ENCODE measurements around the gene ZNF367. TPM values are rescaled to one million over a fixed set of nuclear protein-coding genes. Genes with fewer than 3 reads are reported as not detected.

ZNF367 gene
- total and polyA plus RNA-seq, 2 donors (not counting 1 experiment from before 2014, with no cell fraction given): 0.66 to 2.2 TPM

- peak overlapping the region; percentile 96 for H3K4me2 ChIP-seq (ENCODE audit: extremely low read depth, insufficient read depth, low read length)
- H3K27me3 ChIP-seq (ENCODE audit: control insufficient read depth, insufficient read depth, low read length): no peaks in the 10 kb centered on the region
- peak overlapping the region; percentile 78 to 95 (median 89) for H3K4me3 ChIP-seq (replicated peaks in 1 of 4; ENCODE audit: control extremely low read depth in 1 of 4, insufficient read depth in 1 of 4, low read depth in 3 of 4, low read length in 4 of 4)
- H4K20me1 ChIP-seq (ENCODE audit: control insufficient read depth, extremely low read depth, insufficient read depth, low read length): no peaks in the 10 kb centered on the region
- peak overlapping the region; percentile 83 for H3K9ac ChIP-seq (ENCODE audit: insufficient read depth, low read length)
- peak overlapping the region; percentile 94 for H2AFZ ChIP-seq (ENCODE audit: low read length)
- peaks cover 11% of the 10 kb centered on the region for H3K4me1 ChIP-seq (ENCODE audit: control insufficient read depth, extremely low read depth, insufficient read depth, low read length)
- no peaks in the 10 kb centered on the region for H3K9me3 ChIP-seq (ENCODE audit: control insufficient read depth, insufficient read depth, low read depth, low read length)
- no peak for TF ChIP-seq EZH2 (IDR thresholded peaks at IDR 0.05; ENCODE audit: low read length, missing control alignments)
- peak; percentile 3 to 15 for TF ChIP-seq CTCF (conservative IDR thresholded peaks at IDR 0.05 in 1 of 2, IDR thresholded peaks at IDR 0.05 in 1 of 2; ENCODE audit: low read depth in 1 of 2, low read length in 2 of 2)
- peaks cover 28% of the 10 kb centered on the region for H3K79me2 ChIP-seq (ENCODE audit: control insufficient read depth, insufficient read depth, low read length)
- no peaks in the 10 kb centered on the region for H3K36me3 ChIP-seq (ENCODE audit: control insufficient read depth, insufficient read depth, low read length)
- DNase-seq (ENCODE audit: low read depth in 2 of 2): peak; percentile 74
- peak overlapping the region; percentile 80 for H3K27ac ChIP-seq (ENCODE audit: insufficient read depth, low read length)
These were observed 1.1 kb downstream of the ZNF367 start for GRCh38 chr9:96417051-96417586.

- Histone ChIP-seq H3K79me2 (ENCODE audit: control insufficient read depth, insufficient read depth, low read length) (peaks cover 40% of the 10 kb centered on the region), H2AFZ (ENCODE audit: low read length) (peak overlapping the region; percentile 59), H3K4me2 (ENCODE audit: extremely low read depth, insufficient read depth, low read length) (no peak overlapping the region), H3K4me1 (ENCODE audit: control insufficient read depth, extremely low read depth, insufficient read depth, low read length) (no peaks in the 10 kb centered on the region), H3K9me3 (ENCODE audit: control insufficient read depth, insufficient read depth, low read depth, low read length) (no peaks in the 10 kb centered on the region), H3K36me3 (ENCODE audit: control insufficient read depth, insufficient read depth, low read length) (no peaks in the 10 kb centered on the region), H3K4me3 (replicated peaks in 1 of 4; ENCODE audit: control extremely low read depth in 1 of 4, insufficient read depth in 1 of 4, low read depth in 3 of 4, low read length in 4 of 4) (no peak overlapping the region), H4K20me1 (ENCODE audit: control insufficient read depth, extremely low read depth, insufficient read depth, low read length) (no peaks in the 10 kb centered on the region), H3K9ac (ENCODE audit: insufficient read depth, low read length) (no peak overlapping the region), H3K27me3 (ENCODE audit: control insufficient read depth, insufficient read depth, low read length) (no peaks in the 10 kb centered on the region), H3K27ac (ENCODE audit: insufficient read depth, low read length) (no peak overlapping the region)
- TF ChIP-seq CTCF (conservative IDR thresholded peaks at IDR 0.05 in 1 of 2, IDR thresholded peaks at IDR 0.05 in 1 of 2; ENCODE audit: low read depth in 1 of 2, low read length in 2 of 2) (no peak), EZH2 (IDR thresholded peaks at IDR 0.05; ENCODE audit: low read length, missing control alignments) (no peak)
- peak in 1 of 2 donors; percentile 12 for DNase-seq (ENCODE audit: low read depth in 2 of 2)
These were observed 4.6 kb downstream of the ZNF367 start for GRCh38 chr9:96413302-96414221.

GRCh38 chr9:96412174-96412913 lies 5.8 kb downstream of the ZNF367 start:
- no peaks in the 10 kb centered on the region for H3K9me3 ChIP-seq (ENCODE audit: control insufficient read depth, insufficient read depth, low read depth, low read length)
- H3K36me3 ChIP-seq (ENCODE audit: control insufficient read depth, insufficient read depth, low read length): no peaks in the 10 kb centered on the region
- no peak for DNase-seq (ENCODE audit: low read depth in 2 of 2)
- H2AFZ ChIP-seq (ENCODE audit: low read length): peak overlapping the region; percentile 11
- H3K4me2 ChIP-seq (ENCODE audit: extremely low read depth, insufficient read depth, low read length): no peak overlapping the region
- H4K20me1 ChIP-seq (ENCODE audit: control insufficient read depth, extremely low read depth, insufficient read depth, low read length): no peaks in the 10 kb centered on the region
- no peak overlapping the region for H3K27ac ChIP-seq (ENCODE audit: insufficient read depth, low read length)
- H3K4me3 ChIP-seq (replicated peaks in 1 of 4; ENCODE audit: control extremely low read depth in 1 of 4, insufficient read depth in 1 of 4, low read depth in 3 of 4, low read length in 4 of 4): no peak overlapping the region
- H3K9ac ChIP-seq (ENCODE audit: insufficient read depth, low read length): no peak overlapping the region
- peaks cover 42% of the 10 kb centered on the region for H3K79me2 ChIP-seq (ENCODE audit: control insufficient read depth, insufficient read depth, low read length)
- H3K4me1 ChIP-seq (ENCODE audit: control insufficient read depth, extremely low read depth, insufficient read depth, low read length): no peaks in the 10 kb centered on the region
- no peaks in the 10 kb centered on the region for H3K27me3 ChIP-seq (ENCODE audit: control insufficient read depth, insufficient read depth, low read length)
- TF ChIP-seq CTCF (conservative IDR thresholded peaks at IDR 0.05 in 1 of 2, IDR thresholded peaks at IDR 0.05 in 1 of 2; ENCODE audit: low read depth in 1 of 2, low read length in 2 of 2): no peak
- no peak for TF ChIP-seq EZH2 (IDR thresholded peaks at IDR 0.05; ENCODE audit: low read length, missing control alignments)
